HG02981 (cell line): ENCODE measurements around the gene KRTAP10-6.
"Not testable (repeated sequence)": the region's sequence is repeated elsewhere in the genome, so short reads cannot be mapped to it uniquely, and the experiment has no call there.

ENCODE experiments used
- ATAC-seq: cut with Tn5 transposase; IDR thresholded peaks from one replicate; pipeline ENCODE4 v1.9.1; 2021; ENCODE audit warnings: mild to moderate bottlenecking, moderate library complexity; ENCODE audit not compliant: unreplicated experiment

KRTAP10-6 gene

GRCh38 chr21:44600118-44600978, 8.0 kb upstream of the KRTAP10-6 start, which contains the start of gene KRTAP10-7:
KRTAP10-7 (plus strand) TSS chr21:44600597; CDS start chr21:44600622, 25 bp downstream.
- ATAC-seq = not testable (repeated sequence)

DNA sequence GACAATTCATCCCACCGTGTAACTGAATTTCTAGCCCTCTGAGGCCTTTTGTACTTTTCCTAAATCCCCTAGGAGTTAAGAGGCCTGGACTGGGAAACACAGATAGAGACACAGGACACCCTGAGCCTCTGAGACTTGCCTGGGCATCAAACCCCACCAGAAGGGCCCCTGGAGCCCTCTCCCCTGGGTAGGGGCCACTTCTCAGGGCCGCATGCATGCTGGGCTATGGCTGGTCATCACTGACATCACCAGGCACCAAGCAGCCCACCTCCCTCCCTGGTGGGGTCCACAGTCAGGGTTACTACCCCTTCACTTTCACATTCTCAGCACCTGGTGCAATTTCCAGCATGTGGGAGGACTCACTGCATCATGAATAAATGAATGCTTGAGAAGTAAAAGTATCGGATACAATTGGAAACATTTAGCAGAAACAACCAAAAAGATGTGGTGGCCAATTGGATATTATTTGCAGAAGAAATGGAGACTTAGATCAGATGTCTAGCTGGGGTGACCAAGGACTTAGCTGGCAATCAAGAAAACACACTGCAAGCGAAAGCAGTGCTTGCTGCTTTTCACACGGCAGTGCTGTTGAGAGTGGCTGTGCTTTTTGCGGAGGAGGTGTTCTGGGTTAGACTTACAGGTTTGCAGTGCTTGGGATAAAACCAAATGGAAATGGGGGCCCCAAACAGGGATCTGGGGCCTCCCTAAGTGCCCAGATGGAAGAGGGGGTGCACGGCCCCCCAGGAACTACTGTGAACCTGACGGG, 7.1 kb upstream of the KRTAP10-6 start:
- ATAC-seq = no peak

DNA sequence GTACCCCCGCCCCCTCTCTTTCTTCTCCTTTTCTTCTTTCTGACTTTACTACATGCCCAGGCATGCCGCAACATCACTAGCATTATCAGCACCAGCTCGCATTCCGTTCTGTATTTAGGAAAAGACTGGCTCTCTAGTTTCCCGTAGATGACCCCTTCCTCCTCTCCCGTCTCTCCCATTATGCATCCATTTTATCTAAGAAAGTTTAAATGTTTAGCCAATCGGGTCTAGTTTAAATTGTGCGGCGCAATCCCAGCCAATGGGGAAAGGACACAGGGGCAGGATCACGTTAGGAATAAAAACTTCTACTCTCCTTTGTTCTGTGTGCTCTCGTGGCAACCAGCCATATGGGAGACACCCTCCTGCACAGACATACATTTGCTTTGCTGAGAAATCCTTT, 5.8 kb upstream of the KRTAP10-6 start:
- ATAC-seq = no peak

- ATAC-seq = no peak
These were observed 3.9 kb upstream of the KRTAP10-6 start for GRCh38 chr21:44596068-44596725.

GRCh38 chr21:44595524-44595923, 3.2 kb upstream of the KRTAP10-6 start:
- no peak for ATAC-seq

DNA sequence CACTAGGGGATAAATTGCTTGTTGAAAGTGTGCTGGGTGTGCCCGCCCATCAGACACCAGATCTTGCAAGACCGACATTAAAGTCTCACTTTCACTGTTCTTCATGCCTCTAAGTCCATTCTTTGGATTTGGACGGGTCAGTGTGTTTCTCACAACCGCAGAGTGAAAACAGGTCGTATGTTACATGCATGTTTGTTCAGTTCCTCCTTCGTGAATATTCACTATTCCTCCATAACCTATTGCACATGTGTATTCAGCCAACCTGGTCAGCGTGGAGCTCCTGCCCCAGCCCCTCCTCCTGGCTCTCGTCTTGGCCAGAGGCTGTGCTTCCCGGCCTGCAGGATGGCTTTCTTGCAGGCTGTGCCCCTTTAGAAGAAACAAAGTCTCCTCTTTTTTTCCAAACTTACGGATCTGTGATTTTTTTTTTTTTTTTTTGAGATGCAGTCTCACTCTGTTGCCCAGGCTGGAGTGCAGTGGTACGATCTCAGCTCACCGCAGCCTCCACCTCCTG, 2.2 kb upstream of the KRTAP10-6 start:
- no peak for ATAC-seq

DNA sequence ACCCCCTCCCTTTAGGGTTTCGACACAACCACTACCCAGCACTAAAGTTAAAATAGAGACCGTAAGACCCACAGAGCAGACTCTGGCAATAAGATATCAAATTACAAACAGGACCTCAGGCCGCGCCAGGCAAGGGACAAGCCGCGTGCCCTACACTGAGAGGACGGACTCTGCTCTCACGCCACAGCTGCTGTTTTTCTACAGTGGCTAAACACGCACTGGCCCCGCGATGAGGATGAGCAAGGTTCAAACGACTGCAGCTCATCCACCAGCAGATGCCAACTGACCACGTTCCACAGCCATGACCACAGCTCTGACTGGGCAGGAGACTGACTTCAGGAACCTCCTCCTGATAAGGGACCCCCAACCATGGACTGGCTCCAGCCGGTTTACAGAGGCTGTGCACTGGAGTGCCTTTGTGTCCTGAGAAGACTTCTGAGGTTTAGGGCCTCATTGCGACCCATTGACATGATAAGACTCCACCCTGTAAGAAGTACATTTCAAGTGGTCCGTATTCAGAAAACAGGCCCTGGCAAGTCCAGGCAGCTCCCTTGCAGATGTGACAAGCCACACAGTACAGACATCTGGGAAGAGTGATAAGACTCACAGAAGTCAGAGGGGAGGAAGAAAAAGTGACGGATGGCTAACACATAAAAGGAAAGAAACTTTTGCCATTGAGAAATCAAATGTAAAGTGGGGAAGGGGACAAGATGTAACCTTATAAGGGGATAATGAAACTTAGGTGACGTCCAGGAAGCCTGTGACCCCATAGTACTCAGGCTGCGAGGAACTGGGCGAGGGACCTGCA, 1.5 kb upstream of the KRTAP10-6 start:
- ATAC-seq = no peak

GRCh38 chr21:44591801-44592130, 539 bp downstream of the KRTAP10-6 start:
- not testable (repeated sequence) for ATAC-seq

DNA sequence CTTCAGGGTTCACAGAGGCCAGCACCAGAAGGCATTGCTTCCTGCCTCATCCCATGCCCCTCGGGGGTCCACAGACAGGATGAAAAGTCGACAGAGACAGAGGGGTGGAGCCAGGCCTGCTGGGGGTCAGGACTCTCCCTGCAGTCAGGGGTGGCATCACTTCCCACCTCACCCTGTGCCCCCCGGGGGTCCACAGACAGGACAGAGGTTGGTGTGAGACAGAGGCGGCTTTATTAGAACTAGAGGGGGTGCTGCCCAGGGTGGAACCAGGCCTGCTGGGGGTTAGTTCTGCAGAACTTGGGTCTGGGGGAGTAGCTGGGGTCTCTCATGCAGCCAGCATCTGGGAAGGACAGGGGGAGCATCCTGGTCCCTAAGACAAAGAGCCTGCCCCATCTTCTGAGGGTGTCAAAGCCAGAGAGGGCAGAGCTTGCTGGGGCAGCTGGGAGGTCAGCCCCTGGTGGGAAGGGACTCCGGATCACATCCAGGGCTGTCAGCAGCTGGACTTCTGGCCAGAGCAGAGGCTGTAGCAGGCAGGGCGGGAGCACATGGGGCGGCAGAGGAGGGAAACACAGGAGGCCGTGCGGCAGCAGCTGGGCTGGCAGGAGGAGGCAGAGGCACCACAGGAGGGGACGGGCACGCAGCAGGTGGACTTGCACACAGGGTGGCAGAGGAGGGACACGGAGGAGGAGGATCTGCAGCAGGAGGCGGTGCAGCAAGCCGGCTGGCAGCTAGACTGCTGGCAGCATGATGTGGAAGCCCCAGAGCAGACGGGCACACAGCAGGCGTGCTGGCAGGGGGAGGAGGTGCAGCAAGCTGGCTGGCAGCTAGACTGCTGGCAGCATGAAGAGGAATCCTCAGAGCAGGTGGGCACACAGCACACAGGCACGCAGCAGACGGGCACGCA, 1.2 kb downstream of the KRTAP10-6 start:
- not testable (repeated sequence) for ATAC-seq

GRCh38 chr21:44590311-44590721, 2.0 kb downstream of the KRTAP10-6 start:
- ATAC-seq = no peak

DNA sequence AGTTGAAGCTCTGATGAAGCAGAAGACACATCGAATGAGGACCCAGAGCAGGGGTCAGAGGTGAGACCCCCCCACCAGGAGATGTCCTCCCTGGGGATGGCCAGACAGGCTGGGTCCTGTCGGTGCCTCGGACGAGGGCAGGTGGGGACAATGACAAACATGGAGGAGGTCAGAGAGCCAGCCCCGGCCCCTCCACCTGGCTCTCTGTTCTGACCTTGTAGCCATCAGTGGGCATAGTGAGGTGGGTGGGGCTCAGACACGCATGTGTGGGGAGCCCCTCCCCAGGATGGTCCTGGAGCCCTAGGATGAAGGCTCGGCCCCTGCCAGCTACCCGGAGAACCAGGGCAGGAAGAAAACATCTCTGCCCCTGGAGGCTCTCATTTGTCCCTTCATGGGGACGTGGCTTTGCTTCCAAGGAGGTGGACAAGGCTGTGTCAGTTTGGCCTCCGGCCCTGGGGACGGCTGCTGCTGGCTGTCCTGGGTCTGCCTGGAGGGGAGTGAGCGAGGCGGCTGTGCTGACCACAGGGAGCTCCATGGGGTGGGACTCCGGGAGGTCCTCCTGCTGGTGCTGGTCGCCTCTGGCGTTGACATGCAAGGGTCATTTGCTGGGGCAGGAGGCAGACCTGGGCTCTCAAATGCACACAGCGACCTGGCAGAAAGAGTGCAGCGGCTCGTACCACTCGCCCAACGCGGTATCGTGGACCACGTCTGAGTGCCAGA, 2.6 kb downstream of the KRTAP10-6 start:
- no peak for ATAC-seq

DNA sequence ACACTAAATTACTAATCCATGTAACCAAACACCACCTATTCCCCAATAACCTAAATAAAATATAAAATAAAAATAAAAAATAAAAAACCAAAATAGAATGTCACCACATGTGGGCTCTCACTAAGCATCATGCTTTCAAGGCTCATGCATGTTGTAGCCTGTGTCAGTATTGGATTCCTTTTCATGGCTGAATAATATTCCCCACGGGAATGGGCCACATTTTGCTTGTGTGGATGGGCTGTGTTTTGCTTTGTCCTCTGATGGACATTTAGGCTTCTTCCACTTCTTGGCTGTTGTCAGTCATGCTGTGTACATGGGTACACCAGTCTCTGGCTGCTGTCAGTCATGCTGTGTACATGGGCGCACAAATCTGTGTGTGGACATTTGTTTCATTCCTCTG, 3.2 kb downstream of the KRTAP10-6 start:
- ATAC-seq = no peak

- ATAC-seq = no peak
These were observed 6.4 kb downstream of the KRTAP10-6 start for GRCh38 chr21:44585892-44586291.

DNA sequence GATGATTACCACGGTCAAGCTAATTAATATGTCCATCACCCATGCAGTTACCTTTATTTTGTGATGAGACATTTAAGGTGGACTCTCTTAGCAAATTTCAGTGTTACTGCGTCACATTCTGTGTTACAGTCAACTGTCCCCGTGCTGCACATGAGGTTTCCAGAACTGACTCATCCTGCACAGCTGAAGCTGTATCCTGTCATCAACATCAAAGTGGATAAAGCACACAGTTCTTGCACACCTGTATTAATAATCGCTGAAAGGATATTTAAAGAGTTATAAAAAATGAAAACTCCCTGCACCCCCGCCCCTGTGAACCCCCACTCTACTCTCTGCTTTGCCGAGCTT, 8.5 kb downstream of the KRTAP10-6 start:
- no peak for ATAC-seq

GRCh38 chr21:44583089-44583799, 9.1 kb downstream of the KRTAP10-6 start:
- no peak for ATAC-seq

DNA sequence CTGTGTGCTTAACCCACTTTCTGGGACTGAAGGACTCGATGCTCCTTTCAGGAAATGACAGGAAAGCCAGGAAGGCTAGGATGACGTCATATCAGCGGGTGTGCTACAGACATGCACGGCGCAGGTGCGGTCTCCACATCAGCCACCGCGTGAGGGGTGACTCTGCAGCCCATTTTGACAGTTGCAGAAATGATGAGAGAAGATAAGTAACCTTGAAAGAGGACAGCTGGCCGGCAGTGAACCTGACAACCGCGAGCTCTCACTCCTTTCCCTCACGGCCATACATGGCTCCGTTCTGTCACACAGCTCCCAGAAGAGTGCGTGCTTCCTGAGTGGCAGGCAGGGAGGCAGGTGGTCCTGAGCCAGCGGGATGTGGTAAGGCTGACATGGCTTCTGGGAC, 10.2 kb downstream of the KRTAP10-6 start:
- no peak for ATAC-seq

DNA sequence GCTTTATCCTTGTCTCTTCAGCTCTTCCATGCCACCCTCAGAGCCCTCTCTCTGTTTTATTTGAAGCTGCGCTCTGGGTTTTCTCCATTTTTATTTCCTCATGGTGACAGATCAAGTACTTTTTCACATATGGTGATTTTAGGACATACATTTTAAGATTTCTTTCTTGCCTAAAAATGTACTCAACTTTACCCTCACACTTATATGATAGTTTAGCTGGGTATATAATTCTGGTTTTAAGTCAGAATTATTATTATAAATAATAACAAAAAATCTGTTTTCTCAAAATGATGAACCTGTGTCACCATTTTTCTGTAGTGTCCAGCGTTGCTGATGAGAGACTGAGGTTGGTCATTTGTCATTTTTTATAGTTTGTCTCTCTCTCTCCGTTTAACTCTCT, 11.1 kb downstream of the KRTAP10-6 start:
- ATAC-seq = no peak

- ATAC-seq = not testable (repeated sequence)
These were observed 12.0 kb downstream of the KRTAP10-6 start, which contains the start of gene KRTAP10-5 for GRCh38 chr21:44580231-44580821. KRTAP10-5 (minus strand) TSS chr21:44580604; CDS start chr21:44580578, 26 bp downstream.
